ENCODE results near the gene MAS1.

DNA sequence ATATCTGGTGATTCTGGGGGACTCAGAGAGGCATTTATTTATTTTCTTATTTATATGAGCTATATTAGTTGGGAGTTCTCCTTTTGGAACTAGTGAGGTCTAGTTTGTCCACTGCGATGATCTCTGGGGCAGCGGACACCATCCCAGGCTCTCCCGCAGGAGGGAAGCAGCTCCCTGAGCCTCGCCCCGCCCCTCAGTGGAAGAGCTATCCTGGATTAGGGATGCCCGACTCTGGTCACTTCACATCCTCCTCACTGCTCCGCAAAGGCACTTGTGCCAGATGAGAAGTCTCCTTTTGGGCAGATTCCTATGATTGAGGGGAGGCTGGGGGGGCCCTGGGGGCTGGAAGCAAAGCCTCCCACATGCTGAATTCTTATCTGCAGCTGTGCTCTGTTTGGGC, 3.6 kb upstream of the MAS1 start:
- TF ChIP-seq EZH2 (IDR thresholded peaks at IDR 0.05; ENCODE audit: insufficient read depth, poor library complexity, severe bottlenecking) (no peak), EZH2phosphoT487 (IDR thresholded peaks at IDR 0.05; ENCODE audit: insufficient read depth, low read depth) (no peak)

All from GM23248 (cell line).